ENCODE data around the gene COX19. TPM values are rescaled to one million over a fixed set of nuclear protein-coding genes. Genes with fewer than 3 reads are reported as not detected.
"Not testable (repeated sequence)": the region's sequence is repeated elsewhere in the genome, so short reads cannot be mapped to it uniquely, and the experiment has no call there.

COX19 gene
- total RNA-seq, 2 experiments from 2014 or later = 16.8 to 18.2 TPM

GRCh38 chr7:931871-932650 is 43.3 kb downstream of the COX19 start:
- ChIA-PET POLR2A (no interaction called here), CTCF (no interaction called here)
- H3K4me1 Mint-ChIP-seq (ENCODE audit: low read depth) = peaks cover 29% of the 10 kb centered on the region

DNA sequence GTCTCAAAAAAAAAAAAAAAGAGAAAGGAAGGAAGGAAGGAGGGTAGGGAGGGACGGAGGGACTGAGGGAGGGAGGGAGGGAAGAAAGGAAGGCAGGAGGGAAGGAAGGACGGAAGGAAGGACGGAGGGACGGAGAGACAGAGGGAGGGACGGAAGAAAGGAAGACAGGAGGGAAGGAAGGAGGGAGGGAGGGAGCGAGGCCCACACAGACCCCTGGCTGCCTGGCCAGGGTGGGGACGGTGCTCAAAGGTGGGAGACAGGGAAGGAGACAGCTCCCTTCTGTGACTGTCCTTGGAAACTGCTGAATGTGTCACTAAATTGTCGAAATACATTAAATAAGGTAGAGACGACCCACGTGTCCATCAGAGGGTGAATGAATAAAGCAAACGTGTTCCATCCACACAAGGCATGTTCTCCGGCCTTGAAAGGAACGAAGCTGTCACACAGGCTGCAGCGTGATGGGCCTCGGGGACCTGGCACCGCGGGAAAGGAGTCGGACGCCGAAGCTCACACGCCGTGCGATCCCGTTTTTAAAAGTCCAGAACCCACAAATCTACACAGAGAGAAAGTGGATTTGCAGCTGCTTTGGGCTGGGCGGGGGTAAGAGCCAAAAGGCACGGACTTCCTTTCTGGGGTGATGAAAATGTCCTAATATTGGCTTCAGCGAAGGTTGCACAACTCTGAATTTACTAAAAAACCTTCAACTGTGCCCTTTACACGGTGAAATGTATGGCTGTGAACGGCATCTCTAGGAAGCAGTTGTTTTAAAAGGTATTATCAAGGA is 44.2 kb downstream of the COX19 start:
- H3K27me3 Mint-ChIP-seq (ENCODE audit: low read depth) = no peaks in the 10 kb centered on the region
- H3K27ac Mint-ChIP-seq = peak overlapping the region; percentile 15
- POLR2A ChIA-PET = no interaction called here
- H3K36me3 Mint-ChIP-seq (ENCODE audit: low read depth) = peaks cover 9% of the 10 kb centered on the region
- H3K4me3 Mint-ChIP-seq = no peak overlapping the region
- peaks cover 26% of the 10 kb centered on the region for H3K4me1 Mint-ChIP-seq (ENCODE audit: low read depth)
- CTCF ChIA-PET = interaction anchor here (1.7 kb wide), 1 partner anchor 62 kb away, joined by 5 read pairs; no protein-coding TSS in a partner anchor
- DNase-seq (no peak), ATAC-seq (no peak)
- no peaks in the 10 kb centered on the region for H3K9me3 Mint-ChIP-seq (ENCODE audit: insufficient read depth)

More at GRCh38 chr7:931871-932650, 43.3 kb downstream of the COX19 start:
- DNase-seq (no peak), ATAC-seq (no peak)
- Mint-ChIP-seq H3K9me3 (ENCODE audit: insufficient read depth) (no peaks in the 10 kb centered on the region), H3K4me3 (no peak overlapping the region), H3K27me3 (ENCODE audit: low read depth) (no peaks in the 10 kb centered on the region), H3K36me3 (ENCODE audit: low read depth) (peaks cover 13% of the 10 kb centered on the region), H3K27ac (no peak overlapping the region)

GRCh38 chr7:929311-929711 is 46.0 kb downstream of the COX19 start:
- ChIA-PET POLR2A (no interaction called here), CTCF (interaction anchor here (1.4 kb wide), 1 partner anchor 12 kb away, joined by 3 read pairs; no protein-coding TSS in a partner anchor)
- H3K27me3 Mint-ChIP-seq (ENCODE audit: low read depth) = no peaks in the 10 kb centered on the region
- no peaks in the 10 kb centered on the region for H3K9me3 Mint-ChIP-seq (ENCODE audit: insufficient read depth)
- peak overlapping the region; percentile 68 for H3K27ac Mint-ChIP-seq
- H3K4me1 Mint-ChIP-seq (ENCODE audit: low read depth) = peaks cover 34% of the 10 kb centered on the region
- H3K4me3 Mint-ChIP-seq = no peak overlapping the region
- peaks cover 10% of the 10 kb centered on the region for H3K36me3 Mint-ChIP-seq (ENCODE audit: low read depth)
- ATAC-seq = no peak
- DNase-seq = no peak

GRCh38 chr7:927031-927671 is 48.2 kb downstream of the COX19 start:
- peak overlapping the region; percentile 62 for H3K27ac Mint-ChIP-seq
- peaks cover 47% of the 10 kb centered on the region for H3K4me1 Mint-ChIP-seq (ENCODE audit: low read depth)
- H3K4me3 Mint-ChIP-seq = no peak overlapping the region
- H3K36me3 Mint-ChIP-seq (ENCODE audit: low read depth) = peaks cover 10% of the 10 kb centered on the region
- H3K27me3 Mint-ChIP-seq (ENCODE audit: low read depth) = no peaks in the 10 kb centered on the region
- ChIA-PET CTCF (no interaction called here), POLR2A (interaction anchor here (1.0 kb wide), 1 partner anchor 50 kb away, joined by 3 read pairs; no protein-coding TSS in a partner anchor)
- no peaks in the 10 kb centered on the region for H3K9me3 Mint-ChIP-seq (ENCODE audit: insufficient read depth)
- ATAC-seq (no peak), DNase-seq (no peak)

DNA sequence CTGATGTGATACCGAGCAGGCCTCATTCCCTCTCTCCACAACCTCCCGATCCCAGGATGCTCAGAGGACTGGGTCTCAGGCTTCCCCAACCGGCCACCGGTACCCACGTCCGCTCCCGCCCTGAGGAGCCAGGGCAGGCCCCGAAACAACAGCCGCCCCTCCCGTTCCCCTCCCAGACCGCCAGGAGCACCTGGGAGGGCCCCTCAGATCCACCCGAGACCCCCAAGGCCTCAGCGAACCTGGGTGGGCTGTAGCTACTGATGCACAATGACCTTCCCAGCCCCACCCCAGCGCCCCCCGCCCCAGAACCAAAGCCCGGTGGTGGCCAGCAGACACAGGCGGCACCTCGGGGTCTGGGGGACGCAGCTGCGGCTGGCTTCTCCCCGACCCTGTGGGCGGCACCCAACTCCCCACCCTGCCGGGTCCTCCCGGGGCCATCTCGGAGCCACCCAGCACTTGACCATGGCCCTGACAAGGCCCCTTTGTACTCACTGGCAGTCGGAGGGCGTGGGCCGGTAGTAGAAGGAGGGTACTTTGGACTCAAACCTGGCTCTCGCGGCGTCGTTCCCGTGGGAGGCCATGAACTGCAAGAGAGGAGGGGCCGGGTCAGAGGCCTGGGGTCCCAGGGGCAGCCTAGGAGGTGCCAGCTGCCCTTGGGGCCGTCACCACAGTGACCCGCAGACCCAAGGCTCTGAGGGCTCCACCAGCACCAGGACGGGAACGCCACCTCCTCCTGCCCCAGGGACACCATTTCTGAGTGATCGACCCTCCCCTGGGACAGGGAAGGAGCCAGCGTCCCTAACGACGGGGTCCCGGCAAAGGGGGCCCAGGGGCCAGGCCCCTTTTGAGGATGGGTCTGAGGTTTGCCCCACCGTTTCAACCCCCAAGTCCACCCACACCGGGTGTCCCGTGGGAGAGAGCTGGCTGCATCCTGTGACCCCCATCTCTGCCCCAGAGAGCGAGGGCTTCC is 49.0 kb downstream of the COX19 start:
- ATAC-seq (no peak), DNase-seq (no peak)
- Mint-ChIP-seq H3K27me3 (ENCODE audit: low read depth) (no peaks in the 10 kb centered on the region), H3K4me3 (no peak overlapping the region), H3K36me3 (ENCODE audit: low read depth) (peaks cover 10% of the 10 kb centered on the region), H3K27ac (peak overlapping the region; percentile 63), H3K9me3 (ENCODE audit: insufficient read depth) (no peaks in the 10 kb centered on the region), H3K4me1 (ENCODE audit: low read depth) (peaks cover 54% of the 10 kb centered on the region)
- CTCF ChIA-PET = no interaction called here
- POLR2A ChIA-PET = interaction anchor here (1.0 kb wide), 1 partner anchor 50 kb away, joined by 3 read pairs; no protein-coding TSS in a partner anchor

DNA sequence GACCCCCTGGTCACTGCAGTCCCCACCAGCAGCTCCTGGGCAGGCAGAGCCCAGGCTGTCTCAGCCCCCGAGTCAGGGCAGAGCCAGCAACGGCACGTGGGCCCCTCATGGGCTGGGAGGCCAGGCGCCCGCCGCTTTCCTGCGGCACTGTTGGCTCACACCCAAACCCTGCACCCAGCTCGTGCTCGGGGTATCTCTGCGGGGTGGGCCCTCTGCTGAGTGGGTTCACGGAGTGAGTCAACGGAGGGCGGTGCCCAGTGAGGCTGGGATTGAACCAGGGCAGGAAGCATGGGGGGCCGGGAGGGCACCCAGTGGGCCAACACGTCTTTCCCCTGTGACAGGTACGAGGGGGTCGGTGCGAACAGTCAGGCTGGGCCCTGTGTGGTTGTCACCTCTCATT is 49.7 kb downstream of the COX19 start:
- H3K27ac Mint-ChIP-seq = peak overlapping the region; percentile 63
- peak overlapping the region; percentile 31 for H3K4me3 Mint-ChIP-seq
- H3K27me3 Mint-ChIP-seq (ENCODE audit: low read depth) = no peaks in the 10 kb centered on the region
- POLR2A ChIA-PET = interaction anchor here (1.0 to 1.1 kb wide), 2 partner anchors 27 to 33 kb away, joined by 3 read pairs; no protein-coding TSS in a partner anchor
- peak; percentile 4 for ATAC-seq
- CTCF ChIA-PET = no interaction called here
- no peaks in the 10 kb centered on the region for H3K9me3 Mint-ChIP-seq (ENCODE audit: insufficient read depth)
- DNase-seq = peak; percentile 72
- H3K4me1 Mint-ChIP-seq (ENCODE audit: low read depth) = peaks cover 61% of the 10 kb centered on the region
- peaks cover 14% of the 10 kb centered on the region for H3K36me3 Mint-ChIP-seq (ENCODE audit: low read depth)

GRCh38 chr7:924541-925231 is 50.7 kb downstream of the COX19 start:
- Mint-ChIP-seq H3K27me3 (ENCODE audit: low read depth) (no peaks in the 10 kb centered on the region), H3K27ac (peak overlapping the region; percentile 91), H3K36me3 (ENCODE audit: low read depth) (peaks cover 12% of the 10 kb centered on the region), H3K4me1 (ENCODE audit: low read depth) (peaks cover 56% of the 10 kb centered on the region), H3K4me3 (peak overlapping the region; percentile 78), H3K9me3 (ENCODE audit: insufficient read depth) (no peaks in the 10 kb centered on the region)
- peak; percentile 77 for DNase-seq
- ChIA-PET POLR2A (interaction anchor here (0.8 to 1.1 kb wide), 4 partner anchors 18 to 49 kb away, joined by 3 to 4 read pairs (median 3); partner anchors contain the start of gene GET4), CTCF (interaction anchor here (1.0 kb wide), 1 partner anchor 15 kb away, joined by 3 read pairs; no protein-coding TSS in a partner anchor)
- peak; percentile 28 for ATAC-seq

- not testable (repeated sequence) for ATAC-seq; H3K27ac Mint-ChIP-seq; H3K27me3 Mint-ChIP-seq (ENCODE audit: low read depth); H3K36me3 Mint-ChIP-seq (ENCODE audit: low read depth); DNase-seq; H3K9me3 Mint-ChIP-seq (ENCODE audit: insufficient read depth)
- ChIA-PET POLR2A (interaction anchor here (0.7 to 1.8 kb wide), 6 partner anchors 14 to 306 kb away, joined by 3 to 23 read pairs (median 8); partner anchors contain the start of genes COX19 and GET4), CTCF (interaction anchor here (1.1 to 1.5 kb wide), 2 partner anchors 30 to 51 kb away, joined by 4 to 5 read pairs; no protein-coding TSS in a partner anchor)
- peaks cover 50% of the 10 kb centered on the region for H3K4me1 Mint-ChIP-seq (ENCODE audit: low read depth)
- H3K4me3 Mint-ChIP-seq = peak overlapping the region; percentile 83
These were observed 51.3 kb downstream of the COX19 start for GRCh38 chr7:924042-924441.

DNA sequence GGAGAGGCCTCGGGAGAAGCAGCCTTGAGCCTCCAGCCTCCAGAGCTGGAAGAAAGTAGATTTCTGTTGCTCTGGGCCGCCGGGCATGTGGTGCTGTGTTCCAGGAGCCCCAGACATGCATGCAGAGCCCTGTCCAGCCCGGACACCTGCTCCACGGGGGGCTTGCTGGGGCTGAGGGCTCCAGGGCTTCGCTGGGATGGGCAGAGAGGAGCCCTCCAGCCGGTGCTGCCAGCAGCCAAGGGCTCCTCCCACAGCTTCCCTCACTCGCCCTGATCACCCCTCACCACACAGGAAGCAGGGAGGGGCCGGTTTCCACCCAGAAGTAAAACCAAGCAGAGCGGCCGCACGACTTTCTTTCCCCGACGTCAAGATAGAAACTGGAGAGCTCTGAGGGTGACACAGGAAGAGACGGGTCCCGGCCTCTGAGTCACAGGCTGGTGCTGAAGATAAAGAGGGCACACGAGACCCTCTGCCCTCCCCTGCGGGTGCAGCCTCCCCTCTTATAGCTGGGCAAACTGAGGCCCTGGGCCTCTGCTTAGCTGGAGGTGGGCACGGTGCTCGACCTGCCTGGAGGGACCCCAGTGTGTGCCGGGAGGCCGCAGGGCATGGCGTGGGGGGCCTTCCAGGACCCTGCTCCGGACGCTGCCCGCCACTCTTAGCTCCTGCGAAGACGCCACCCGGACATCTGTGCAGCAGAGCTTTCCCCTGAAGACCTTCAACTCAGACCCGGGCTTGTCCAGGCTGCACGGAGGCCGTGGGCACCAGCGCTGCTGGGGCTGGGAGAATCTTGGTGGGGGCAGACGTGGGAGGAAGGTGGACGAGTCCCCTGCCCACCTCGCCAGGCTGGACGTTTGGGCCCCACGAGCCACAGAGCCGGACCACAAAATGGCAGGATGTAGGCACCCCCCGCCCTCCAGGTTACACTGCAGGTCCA is 52.0 kb downstream of the COX19 start:
- H3K9me3 Mint-ChIP-seq (ENCODE audit: insufficient read depth) = no peaks in the 10 kb centered on the region
- H3K4me3 Mint-ChIP-seq = peak overlapping the region; percentile 83
- no peaks in the 10 kb centered on the region for H3K27me3 Mint-ChIP-seq (ENCODE audit: low read depth)
- ChIA-PET CTCF (interaction anchor here (1.0 to 2.6 kb wide), 5 partner anchors 13 to 142 kb away, joined by 3 to 12 read pairs (median 4); no protein-coding TSS in a partner anchor), POLR2A (interaction anchor here (0.5 to 1.8 kb wide), 8 partner anchors 14 to 308 kb away, joined by 3 to 23 read pairs (median 6); partner anchors contain the start of genes COX19 and GET4)
- H3K36me3 Mint-ChIP-seq (ENCODE audit: low read depth) = peaks cover 6% of the 10 kb centered on the region
- ATAC-seq = peak; percentile 83
- DNase-seq = peak; percentile 97
- peak overlapping the region; percentile 96 for H3K27ac Mint-ChIP-seq
- peaks cover 47% of the 10 kb centered on the region for H3K4me1 Mint-ChIP-seq (ENCODE audit: low read depth)
